ENCODE data around the gene LPGAT1. TPM values are rescaled to one million over a fixed set of nuclear protein-coding genes. Genes with fewer than 3 reads are reported as not detected.
A peak's percentile ranks its signal among the peaks of the same experiment; 100 is the strongest.

The LPGAT1 gene
- polyA plus RNA-seq, 2 of the 4 experiments (the other 2 are of a cell fraction) = 32.3 to 48.0 TPM

- no peak for DNase-seq (ENCODE audit: low read depth in 1 of 2, low spot score in 1 of 2)
- POLR2A ChIA-PET = no interaction called here
- FAIRE-seq = no peak
- Histone ChIP-seq H3K9me3 (no peaks in the 10 kb centered on the region), H3K4me1 (peaks cover 30% of the 10 kb centered on the region), H3K4me3 (no peak overlapping the region), H3K4me2 (peak overlapping the region; percentile 80), H3K27ac (peak overlapping the region; percentile 97 to 99; a peak in 3 of 6 replicates)
- TF ChIP-seq NR3C1 (IDR thresholded peaks at IDR 0.05) = no peak
- TF ChIP-seq GATA3 (IDR thresholded peaks at IDR 0.05; ENCODE audit: borderline replicate concordance) = no peak
- TF ChIP-seq, protein P1, sequence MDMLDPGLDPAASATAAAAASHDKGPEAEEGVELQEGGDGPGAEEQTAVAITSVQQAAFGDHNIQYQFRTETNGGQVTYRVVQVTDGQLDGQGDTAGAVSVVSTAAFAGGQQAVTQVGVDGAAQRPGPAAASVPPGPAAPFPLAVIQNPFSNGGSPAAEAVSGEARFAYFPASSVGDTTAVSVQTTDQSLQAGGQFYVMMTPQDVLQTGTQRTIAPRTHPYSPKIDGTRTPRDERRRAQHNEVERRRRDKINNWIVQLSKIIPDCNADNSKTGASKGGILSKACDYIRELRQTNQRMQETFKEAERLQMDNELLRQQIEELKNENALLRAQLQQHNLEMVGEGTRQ (IDR thresholded peaks at IDR 0.05) = no peak
- TF ChIP-seq JUN (IDR thresholded peaks at IDR 0.05) = no peak
- TF ChIP-seq CHD4 (IDR thresholded peaks at IDR 0.05; ENCODE audit: borderline replicate concordance) = no peak
- TF ChIP-seq ZSCAN20 (CRISPR knock-in tag; IDR thresholded peaks at IDR 0.05) = no peak
- TF ChIP-seq, protein P2, sequence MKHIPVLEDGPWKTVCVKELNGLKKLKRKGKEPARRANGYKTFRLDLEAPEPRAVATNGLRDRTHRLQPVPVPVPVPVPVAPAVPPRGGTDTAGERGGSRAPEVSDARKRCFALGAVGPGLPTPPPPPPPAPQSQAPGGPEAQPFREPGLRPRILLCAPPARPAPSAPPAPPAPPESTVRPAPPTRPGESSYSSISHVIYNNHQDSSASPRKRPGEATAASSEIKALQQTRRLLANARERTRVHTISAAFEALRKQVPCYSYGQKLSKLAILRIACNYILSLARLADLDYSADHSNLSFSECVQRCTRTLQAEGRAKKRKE (CRISPR knock-in tag; IDR thresholded peaks at IDR 0.05; ENCODE audit: low read depth) = no peak
- TF ChIP-seq, protein P3, sequence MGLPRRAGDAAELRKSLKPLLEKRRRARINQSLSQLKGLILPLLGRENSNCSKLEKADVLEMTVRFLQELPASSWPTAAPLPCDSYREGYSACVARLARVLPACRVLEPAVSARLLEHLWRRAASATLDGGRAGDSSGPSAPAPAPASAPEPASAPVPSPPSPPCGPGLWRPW (IDR thresholded peaks at IDR 0.05) = no peak
- TF ChIP-seq EP300 (IDR thresholded peaks at IDR 0.05) = no peak
- no peak for TF ChIP-seq ZFP36 (IDR thresholded peaks at IDR 0.05; ENCODE audit: borderline replicate concordance, partially characterized antibody)
- no peak for TF ChIP-seq ESRRA (IDR thresholded peaks at IDR 0.05; ENCODE audit: borderline replicate concordance, low read length)
- no peak for TF ChIP-seq HOXA7 (CRISPR knock-in tag; IDR thresholded peaks at IDR 0.05)
- no peak for TF ChIP-seq HOXB13 (CRISPR knock-in tag; IDR thresholded peaks at IDR 0.05; ENCODE audit: low read depth)
- 84% methylated on average over 4 of the region's 4 CpGs for WGBS (ENCODE audit: missing lambda C conversion rate)
- CTCF ChIA-PET = interaction anchor here (0.7 to 1.8 kb wide), 6 partner anchors 24 to 151 kb away, joined by 3 to 10 read pairs (median 4); no protein-coding TSS in a partner anchor
- ATAC-seq = no peak
These were observed 1.2 kb upstream of the LPGAT1 start for GRCh38 chr1:211831558-211832323.

GRCh38 chr1:211830055-211830327 is 572 bp downstream of the LPGAT1 start:
- peak overlapping the region; percentile 69 for H3K4me3 ChIP-seq
- H3K4me2 ChIP-seq = peak overlapping the region; percentile 80
- peaks cover 44% of the 10 kb centered on the region for H3K4me1 ChIP-seq
- FAIRE-seq (no peak), DNase-seq (ENCODE audit: low read depth in 1 of 2, low spot score in 1 of 2) (no peak), ATAC-seq (peak; percentile 12 to 51; a peak in 5 of 6 replicates)
- ChIA-PET POLR2A (interaction anchor here (1.6 kb wide), 2 partner anchors 90 to 115 kb away, joined by 8 to 10 read pairs; no protein-coding TSS in a partner anchor), CTCF (interaction anchor here (1.1 to 2.5 kb wide), 5 partner anchors 91 to 153 kb away, joined by 3 to 15 read pairs (median 4); no protein-coding TSS in a partner anchor)
- TF ChIP-seq HEYL (CRISPR knock-in tag; IDR thresholded peaks at IDR 0.05) (no peak), RCOR1 (IDR thresholded peaks at IDR 0.05; ENCODE audit: low read depth, low read length) (no peak), CBX2 (IDR thresholded peaks at IDR 0.05; ENCODE audit: borderline replicate concordance, low read depth) (no peak), MYC (IDR thresholded peaks at IDR 0.05; ENCODE audit: borderline replicate concordance, low read length) (no peak), PHF8 (IDR thresholded peaks at IDR 0.05; ENCODE audit: borderline replicate concordance, low read depth) (no peak), E2F6 (IDR thresholded peaks at IDR 0.05; ENCODE audit: borderline replicate concordance, low read depth) (0 out of 2 replicates have a peak, but pooled peaks have one; percentile 4)
- TF ChIP-seq, protein P1 (IDR thresholded peaks at IDR 0.05) = no peak
- H3K27ac ChIP-seq = peak overlapping the region; percentile 97 to 99
- H3K9me3 ChIP-seq = no peaks in the 10 kb centered on the region
- WGBS (ENCODE audit: missing lambda C conversion rate) = under 1% methylated on average over 28 of the region's 45 CpGs
